CD4-positive, alpha-beta T cell treated with Interleukin-6 for 4 hours (primary cell): ENCODE measurements around the gene SNRPF.
"Not testable (repeated sequence)": the region's sequence is repeated elsewhere in the genome, so short reads cannot be mapped to it uniquely, and the experiment has no call there.

ENCODE experiments used
- DNase-seq: peaks from one replicate; pipeline ENCODE4 v3.0.0-alpha.2; 2020; ENCODE audit warnings: mixed read lengths

Gene SNRPF

DNA sequence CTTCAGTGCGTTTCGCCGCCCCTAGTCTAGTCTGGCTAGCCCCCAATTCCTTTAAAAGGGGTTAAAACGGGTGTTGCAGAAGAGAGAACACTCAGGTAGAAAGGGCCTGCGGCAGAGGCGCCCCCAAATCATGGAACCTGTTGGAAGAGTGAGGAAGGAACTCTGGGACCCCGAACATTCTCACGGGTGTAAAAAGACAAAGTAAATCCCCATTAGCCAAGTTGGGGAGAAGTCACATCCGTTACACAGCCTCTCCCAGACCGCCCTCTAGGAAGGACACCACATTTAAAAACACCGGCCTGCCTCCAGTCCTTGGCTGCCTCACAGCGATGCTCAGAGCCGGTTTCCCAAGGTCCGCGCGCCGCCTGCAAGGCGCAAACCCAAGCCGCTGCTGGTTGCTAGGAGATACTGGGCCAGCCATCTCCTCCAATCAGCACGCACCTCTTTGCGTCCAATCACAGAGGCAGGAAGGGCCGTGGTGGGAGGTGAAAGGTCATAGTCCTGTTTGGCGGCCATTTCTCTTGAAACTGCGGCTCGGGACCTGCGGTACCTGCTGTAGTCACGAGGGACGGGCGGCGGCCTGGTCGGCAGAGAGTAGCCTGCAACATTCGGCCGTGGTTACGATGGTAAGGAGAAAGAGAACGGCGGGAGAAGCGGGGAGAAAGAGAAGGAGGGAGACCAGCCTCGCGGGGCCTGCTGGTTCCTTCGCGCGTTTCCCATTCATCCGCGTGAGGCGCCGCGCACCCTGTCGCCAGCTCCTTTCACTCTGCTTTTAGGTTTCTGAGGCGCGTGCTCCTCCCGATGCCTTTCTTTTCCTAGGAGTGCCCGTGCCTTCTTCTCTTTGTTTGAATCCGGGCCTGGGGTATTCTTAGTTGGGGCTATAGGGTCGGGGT lies at the start of gene SNRPF:
Gene SNRPF (plus strand): TSS at position 502 of the 893 bp plus-strand sequence. CDS start 122 bp downstream, at position 624.
- peak; percentile 91 for DNase-seq

DNA sequence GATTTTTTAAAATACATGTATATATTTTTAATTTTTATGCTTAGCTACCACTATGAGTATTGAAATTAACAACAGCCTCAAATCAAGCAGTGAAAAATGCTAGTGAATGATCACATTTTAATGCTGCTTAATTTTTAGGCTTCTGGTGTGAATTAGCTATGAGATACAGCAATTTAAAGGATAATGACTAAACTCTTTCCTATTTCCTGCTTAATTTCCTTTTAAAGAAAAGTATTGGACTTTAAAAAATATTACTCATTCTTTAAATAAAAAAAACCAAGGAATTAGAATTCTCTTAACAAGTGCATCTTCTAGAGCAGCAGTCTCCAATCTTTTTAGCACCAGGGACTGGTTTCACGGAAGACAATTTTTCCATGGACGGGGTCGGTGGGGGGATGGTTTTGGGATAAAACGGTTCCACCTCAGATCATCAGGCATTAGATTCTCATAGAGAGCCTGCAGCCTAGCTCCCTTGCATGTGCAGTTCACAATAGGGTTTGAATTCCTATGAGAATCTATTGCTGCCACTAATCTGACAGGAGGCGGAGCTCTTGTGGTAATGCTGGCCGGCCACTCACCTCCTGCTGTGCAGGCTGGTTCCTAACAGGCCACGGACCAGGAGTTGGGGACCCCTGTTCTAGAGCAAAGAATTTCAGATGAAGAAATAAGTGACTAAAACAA lies 49.6 kb upstream of the SNRPF start:
- DNase-seq = no peak

DNA sequence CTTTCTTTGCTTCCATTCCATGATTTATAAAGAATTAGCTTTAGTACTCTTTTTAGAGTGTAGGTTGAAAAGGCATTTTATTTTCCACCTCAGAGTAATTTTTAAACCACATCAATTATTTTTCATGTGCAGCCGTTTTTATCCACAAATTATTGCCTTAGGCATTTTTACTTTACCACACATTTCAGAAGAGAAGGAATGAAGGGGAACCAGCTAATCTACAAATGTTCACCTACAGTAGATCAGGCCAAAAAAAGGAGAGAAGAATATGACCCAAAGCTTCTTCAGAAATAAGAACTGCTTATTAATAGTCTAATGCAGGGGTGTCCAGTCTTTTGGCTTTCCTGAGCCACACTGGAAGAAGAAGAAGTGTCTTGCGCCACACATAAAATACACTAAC lies 48.3 kb upstream of the SNRPF start:
- DNase-seq = no peak

DNA sequence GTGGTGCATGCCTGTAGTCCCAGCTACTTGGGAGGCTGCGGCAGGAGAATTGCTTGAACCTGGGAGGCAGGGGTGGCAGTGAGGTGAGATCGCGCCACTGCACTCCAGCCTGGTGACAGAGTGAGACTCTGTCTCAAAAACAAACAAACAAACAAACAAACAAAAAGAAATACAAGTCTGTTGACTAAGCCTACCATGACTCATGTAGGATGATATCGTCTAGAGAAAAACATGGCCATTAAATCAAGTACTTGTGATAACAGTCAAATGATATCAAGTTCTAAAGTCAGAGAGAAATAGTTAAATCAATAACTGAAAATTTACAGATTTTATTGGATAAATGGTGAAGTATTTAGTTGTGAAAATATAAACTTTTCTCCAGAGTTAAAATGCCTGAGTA lies 46.6 kb upstream of the SNRPF start:
- not testable (repeated sequence) for DNase-seq

DNA sequence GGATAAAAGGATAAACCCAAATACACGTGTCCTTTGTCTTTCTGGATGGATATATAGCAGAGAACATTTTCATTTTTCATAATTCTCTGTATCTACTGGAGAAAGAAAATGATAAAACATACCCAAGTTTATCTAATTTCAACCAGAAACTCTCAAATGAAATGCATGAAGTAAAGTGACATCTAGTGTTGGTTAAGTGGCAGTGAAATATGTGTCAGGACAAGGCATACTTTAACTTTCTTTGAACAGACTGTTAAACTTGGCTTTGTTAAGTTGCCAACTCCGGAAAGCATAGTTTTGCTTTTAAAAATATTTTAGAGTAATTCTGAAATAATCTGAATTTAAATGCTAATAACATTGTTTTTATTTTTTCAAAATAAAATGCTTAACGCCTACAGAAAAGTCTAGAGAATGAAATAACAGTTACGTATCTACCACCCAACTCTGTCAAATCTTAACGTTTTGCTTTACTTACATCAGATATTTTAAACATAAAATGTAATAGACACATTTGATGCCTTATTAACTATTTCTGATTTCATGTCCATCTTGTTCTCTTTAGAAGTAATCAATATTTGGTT lies 43.0 kb upstream of the SNRPF start:
- no peak for DNase-seq

DNA sequence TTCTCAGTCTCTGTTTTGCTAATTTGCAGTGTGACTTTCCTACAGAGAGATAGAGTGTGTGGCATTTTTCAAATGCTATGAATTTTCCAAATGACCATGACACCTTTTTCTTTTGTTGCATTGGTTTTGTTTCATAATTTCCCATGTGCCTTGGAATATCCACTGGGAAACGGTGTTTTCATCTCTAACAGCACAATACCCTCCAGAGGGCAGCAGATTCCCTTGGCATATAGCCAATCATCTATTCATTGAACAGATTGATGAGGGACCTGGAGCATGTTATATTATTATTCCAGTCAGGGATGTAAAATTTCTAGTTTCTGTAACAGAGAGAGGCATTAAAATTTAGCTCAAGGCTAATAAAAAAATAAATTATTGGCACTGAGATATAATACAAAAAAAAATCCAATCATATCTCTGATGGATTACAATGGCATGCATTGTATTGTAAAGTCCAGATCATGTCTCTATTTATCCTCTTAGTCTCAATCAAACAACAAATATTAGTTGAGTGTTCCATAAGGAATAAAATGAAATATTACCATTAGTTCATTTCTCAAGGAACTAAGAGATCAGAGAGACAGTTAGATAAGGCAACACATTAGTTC lies 38.6 kb upstream of the SNRPF start:
- peak; percentile 3 for DNase-seq

DNA sequence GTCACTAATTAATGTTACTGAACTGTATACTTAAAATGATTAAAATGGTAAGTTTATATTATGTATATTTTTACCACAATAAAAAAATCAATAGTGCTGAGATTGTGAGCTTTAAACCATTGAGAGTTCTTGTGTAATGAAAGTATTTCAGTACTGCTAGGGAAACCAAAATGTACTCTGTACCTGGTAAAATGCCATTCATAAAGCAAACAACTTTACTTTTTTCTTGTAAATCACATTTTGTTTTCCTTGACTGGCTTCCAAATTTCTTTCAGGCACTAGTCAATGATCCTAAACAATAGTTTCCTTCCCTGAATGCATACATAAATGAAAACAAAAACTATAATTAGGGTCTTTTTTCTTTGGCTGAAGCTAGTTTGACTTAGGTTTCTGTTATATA lies 29.4 kb upstream of the SNRPF start:
- DNase-seq = no peak

DNA sequence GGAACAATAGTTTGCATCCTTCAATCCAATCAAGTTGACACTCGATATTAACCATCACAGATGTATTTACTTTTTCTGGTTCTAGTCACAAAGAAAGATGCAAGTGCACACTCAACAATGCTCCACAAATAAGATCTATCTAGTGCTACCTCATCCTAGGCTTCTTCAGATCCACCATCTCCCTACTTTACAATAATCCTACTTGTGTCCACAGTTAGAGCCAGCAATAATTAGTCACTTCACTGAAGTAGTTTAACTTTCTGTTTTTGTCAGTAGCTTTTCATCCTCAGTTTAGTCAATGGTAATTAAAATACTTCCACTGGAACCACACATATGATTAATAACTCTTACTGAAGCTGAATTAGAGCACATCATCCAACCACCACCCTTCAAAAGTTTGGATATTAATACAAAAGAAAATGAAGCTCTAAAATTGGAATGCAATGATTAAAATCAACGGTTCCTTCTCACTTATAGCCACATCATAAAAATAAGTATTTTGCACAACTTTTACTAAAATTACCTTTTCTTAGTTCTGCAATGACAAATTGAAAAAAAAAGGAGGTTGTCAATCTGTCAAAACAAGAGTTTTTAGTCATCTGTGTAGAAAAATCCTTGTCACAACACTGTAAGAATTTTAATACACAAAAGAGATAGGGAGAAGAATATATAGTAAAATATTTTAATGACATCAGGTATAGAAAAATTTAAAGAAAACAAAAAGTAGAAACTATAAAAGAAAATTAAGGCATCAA lies 28.2 kb upstream of the SNRPF start:
- DNase-seq = no peak

DNA sequence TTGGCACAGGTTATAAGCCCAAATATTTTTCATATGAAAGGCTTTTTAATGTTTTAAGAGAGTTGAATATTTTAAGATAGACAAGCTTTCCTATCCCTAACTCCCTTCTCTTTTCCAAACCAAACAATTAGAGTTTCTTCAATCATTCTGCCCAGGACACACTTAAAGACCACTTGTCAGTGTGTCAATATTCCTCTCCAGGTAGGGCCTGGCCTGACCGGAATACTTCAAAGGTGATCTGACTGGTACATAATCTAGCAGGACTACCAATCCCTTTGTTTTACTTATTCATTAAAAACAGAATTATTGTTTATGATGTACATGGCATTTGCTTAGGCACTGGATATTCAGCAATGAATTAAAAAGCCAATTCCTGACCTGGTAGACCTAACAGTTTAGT lies 24.2 kb upstream of the SNRPF start:
- no peak for DNase-seq

DNA sequence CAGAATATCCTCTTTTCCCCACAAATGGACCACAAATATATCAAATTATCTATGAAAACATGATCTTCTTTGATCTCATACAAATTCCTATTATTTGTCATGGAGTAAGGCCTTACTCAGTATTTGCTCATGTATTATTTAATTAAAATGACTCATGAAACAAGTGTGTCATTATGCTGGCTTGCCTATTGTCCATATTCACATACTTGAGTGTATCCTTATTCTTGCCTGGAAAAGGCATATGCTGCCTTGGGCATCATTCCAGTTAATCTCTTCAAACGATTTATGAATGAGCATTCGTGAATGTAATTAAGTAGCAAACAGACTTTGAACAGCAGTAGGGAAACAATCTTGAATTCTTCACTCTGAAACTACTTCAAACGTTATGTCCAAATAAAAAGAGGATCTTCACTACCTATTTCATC lies 22.6 kb upstream of the SNRPF start:
- DNase-seq = no peak

DNA sequence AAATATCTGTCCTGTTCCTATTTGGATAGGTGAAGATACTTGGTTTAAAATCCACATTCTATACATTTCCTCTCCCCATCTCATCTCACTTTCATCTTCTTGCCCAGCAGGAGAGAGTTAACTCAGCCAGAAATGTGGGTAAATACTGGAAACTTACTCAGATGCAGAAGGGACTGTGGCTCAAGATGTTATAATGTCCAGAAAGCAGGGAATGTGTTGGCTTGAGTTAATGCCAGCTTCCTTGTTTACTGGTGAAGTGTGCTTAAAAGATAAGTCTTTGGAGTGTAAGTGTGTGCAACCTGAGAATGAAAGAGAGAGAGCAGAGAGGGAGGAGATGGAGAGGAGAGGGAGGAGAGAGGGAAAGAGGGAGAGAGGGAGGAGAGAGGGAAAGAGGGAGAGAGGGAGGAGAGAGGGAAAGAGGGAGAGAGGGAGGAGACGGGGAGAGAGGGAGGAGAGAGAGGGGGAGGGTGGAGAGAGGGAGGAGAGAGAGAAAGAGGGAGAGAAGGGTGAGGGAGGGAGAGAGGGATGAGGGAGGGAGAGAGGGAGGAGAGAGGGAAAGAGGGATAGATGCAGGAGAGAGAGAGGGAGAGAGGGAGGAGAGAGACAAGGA lies 22.0 kb upstream of the SNRPF start:
- no peak for DNase-seq

DNA sequence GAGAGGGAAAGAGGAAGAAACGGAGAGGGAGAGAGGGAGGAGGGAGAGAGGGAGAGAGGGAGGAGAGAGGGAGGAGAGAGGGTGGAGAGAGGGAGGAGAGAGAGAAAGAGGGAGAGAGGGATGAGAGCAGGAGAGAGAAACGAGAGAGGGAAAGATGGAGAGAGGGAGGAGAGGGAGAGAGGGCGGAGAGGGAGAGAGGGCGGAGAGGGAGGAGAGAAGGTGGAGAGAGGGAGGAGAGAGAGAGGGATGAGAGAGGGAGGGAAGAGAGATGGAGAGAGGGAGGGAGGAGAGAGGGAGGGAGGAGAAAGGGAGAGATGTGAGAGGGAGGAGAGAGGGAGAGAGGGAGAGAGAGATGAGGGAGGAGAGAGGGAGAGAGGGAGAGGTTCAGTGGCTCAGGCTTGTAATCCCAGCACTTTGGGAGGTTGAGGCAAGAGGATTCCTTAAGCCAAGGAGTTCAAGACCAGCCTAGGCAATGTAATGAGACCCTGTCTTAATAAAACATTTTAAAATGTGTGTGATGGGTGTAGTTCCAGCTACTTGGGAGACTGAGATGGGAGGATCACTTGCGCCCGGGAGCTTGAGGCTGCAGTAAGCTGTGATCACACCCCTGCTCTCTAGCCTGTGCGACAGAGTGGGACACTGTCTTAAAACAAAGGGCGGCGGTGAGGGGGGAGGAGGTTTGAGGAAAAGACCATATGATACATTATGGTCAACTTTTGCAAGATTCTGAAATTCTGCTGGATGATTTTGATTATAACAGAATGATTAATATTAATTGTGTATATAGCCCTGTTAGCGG lies 21.3 kb upstream of the SNRPF start:
- DNase-seq = no peak

DNA sequence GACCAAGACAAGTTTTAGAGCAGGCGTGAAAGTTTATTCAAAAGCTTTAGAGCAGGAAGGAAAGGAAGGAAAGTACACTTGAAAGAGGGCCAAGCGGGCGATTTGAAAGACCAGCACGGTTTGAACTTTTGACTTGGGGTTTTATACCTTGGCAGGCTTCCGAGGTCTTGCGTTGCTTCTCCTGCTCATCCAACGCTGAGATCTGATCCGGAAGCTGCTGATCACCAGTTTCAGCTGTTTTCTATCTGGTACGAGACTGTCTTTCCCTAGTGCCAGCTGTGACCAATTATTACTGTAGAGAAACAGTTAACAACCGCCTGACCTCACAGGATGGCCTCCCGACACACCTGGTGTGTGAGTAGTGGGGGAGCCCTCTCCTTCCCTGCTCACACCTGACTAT lies 20.6 kb upstream of the SNRPF start:
- no peak for DNase-seq

DNA sequence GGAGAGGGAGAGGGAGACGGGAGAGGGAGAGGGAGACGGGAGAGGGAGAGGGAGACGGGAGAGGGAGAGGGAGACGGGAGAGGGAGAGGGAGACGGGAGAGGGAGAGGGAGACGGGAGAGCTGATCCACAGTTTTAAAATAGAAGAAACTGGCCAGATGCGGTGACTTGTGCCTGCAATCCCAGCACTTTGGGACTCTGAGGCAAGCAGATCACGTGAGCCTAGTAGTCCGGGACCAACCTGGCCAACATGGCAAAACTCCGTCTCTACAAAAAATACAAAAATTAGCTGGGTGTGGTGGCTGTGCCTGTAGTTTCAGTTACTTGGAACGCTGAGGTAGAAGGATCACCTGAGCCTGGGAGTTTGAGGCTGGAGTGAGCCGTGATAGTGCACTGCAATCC lies 16.3 kb upstream of the SNRPF start:
- DNase-seq = not testable (repeated sequence)

DNA sequence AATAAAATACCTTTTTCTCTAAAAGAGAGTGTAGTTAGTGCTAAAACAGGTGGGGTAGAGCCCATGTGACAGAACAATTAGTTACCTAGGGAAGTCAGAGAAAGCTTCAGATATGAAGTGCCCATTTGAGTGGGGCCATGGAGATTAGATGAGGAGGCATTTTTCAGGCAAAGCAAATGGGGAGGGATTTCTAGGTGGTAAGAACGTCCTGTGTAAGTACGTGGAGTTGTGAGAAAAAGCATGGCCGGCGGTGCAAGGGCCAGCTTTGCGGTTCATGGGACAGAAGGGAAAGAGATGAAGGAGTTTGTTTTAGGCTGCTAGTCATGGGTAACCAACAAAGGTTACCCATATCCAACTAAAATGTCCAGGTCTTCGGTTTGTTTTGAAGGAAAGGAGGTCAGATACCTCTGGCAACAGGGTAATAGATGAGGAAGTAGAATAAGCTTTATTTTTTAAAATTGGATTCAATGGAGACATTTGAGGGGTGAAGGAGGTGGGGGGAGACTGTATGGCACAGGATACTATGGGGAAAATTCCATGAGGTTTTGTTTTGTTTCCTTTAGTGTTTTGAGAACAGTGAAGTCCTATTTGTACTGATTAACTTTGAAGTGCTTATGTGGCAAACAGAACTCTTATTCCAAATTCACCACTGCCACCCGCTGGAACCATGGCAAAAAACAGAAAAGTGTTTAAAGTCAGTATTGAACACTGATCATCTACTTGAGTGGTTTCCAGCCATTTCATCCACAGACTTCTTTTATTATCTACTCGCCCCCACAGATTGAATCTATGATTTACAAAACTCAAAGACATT lies 10.0 kb upstream of the SNRPF start:
- DNase-seq = no peak

DNA sequence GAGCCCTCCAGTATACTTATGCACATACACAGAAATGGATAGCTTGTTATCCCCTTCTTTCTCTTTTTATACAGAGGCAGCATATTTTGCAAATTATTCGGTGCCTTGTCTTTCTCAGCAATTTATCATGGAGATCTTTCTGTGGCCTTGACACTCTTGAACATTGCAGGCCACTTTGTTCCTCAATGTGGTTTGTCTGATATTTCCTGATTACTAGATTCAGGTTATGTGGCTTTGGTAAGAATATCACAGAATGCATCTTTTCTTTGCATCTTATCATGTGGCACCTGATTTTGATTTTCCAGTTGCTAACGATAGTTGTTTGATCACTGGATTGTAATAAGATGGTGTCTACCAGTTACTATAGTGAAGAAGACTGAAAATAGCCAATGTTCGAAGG lies 7.1 kb upstream of the SNRPF start:
- DNase-seq = no peak

DNA sequence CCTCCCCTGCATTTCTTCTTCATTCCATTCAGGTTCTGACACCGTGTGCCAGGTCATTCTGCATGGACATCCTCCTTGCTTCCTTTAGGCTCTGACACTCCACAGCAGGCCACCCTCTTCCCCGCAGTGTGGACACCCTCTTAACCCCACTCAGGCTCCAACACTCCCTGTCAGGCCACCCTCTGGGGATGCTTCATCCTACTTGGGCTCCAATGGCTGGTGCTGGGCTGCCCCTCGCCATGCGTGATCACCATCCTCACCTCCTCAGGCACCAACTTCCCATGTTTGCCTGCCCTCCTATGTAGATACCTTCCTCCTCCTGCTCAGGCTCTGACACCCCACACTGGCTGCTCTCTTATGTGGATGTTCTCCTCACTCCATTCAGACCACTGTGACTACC lies 6.6 kb upstream of the SNRPF start:
- no peak for DNase-seq

DNA sequence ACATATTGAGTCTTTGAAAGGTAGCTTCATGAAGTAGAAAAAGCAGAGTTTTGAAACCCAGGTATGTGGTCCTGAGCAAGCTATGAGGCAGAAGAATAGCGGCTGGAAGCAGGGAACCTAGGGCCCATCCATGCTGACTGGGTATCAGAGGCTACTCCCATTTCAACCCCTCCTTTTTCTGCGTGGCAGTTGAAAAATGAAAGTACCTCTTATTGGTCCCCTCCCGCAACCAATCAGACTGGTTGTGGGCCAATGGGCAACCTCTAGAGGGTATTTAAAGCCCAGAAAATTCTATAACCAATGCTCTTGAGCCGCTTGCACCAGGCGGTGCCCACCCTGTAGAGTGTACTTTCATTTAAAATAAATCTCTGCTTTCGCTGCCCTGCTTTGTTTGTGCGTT lies 1.6 kb upstream of the SNRPF start:
- no peak for DNase-seq

DNA sequence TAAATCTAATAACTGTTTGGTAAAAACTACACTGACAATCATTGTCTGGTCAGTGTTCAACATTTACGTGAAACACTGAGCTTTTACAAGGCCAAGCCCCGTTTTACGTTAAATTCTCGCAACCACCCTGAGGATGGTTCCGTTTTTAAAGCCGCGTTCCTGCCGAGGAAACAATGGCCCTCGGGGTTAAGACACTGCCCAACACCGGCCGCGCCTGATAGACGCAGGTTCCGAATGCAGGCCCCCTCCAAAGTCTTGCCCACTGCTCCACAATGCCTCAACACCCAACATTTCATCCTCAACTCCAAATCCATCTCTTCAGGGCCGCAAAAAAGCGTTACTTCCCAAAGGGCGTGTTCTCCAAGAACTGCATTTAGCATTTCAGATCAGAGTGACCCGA lies 953 bp upstream of the SNRPF start:
- DNase-seq = no peak

DNA sequence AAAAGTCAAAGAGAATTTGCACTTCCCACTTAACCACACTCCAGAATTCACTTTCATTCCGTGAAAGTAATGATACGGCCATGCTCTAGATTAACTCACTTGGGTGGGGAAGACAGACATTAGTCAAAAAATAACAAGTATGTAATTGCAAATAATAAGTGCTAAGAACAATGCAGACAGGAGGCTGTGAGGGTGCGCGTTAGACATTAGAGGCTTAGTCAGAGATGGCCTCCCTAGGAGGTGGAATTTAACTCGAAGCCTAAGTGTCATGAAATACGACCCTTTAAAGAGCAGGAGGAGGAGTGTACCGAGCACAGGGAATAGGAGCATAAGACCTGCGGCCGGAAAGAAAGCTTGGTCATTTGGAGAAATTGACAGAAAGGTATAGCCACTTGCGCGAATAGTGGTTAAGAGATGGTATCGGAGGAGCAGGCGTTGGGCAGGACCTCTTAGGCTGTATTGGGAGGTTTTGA lies 628 bp downstream of the SNRPF start:
- DNase-seq = peak; percentile 5
